Mucosa of rectum (tissue), 2 donors: ENCODE data around the gene PRPF39.
A peak's percentile ranks its signal among the peaks of the same experiment; 100 is the strongest.

Source experiments
- H3K27ac ChIP-seq, 2 donors: one replicate each; pipeline ENCODE4 v1.7.0; 2013; ENCODE audit warnings: inconsistent platforms in 2 of 2, low read depth in 2 of 2, low read length in 2 of 2
- H3K27me3 ChIP-seq, 2 donors: one replicate each; pipeline ENCODE4 v1.7.0; 2013; ENCODE audit warnings: low read length in 2 of 2; ENCODE audit not compliant: control insufficient read depth in 2 of 2, insufficient read depth in 2 of 2
- H3K36me3 ChIP-seq, 2 donors: one replicate each; pipeline ENCODE4 v1.7.0; 2013; ENCODE audit warnings: low read length in 2 of 2; ENCODE audit not compliant: control insufficient read depth in 2 of 2, insufficient read depth in 2 of 2
- H3K4me1 ChIP-seq, 2 donors: one replicate each; pipeline ENCODE4 v1.7.0; 2013; ENCODE audit warnings: low read length in 2 of 2, mild to moderate bottlenecking in 1 of 2; ENCODE audit not compliant: control insufficient read depth in 2 of 2, insufficient read depth in 2 of 2
- H3K4me3 ChIP-seq, 2 donors: one replicate each; pipeline ENCODE4 v1.7.0; 2013; ENCODE audit warnings: low read length in 2 of 2
- H3K9ac ChIP-seq, 2 donors: one replicate each; pipeline ENCODE4 v1.7.0; 2013; ENCODE audit warnings: low read length in 2 of 2, low read depth in 1 of 2, mild to moderate bottlenecking in 1 of 2
- H3K9me3 ChIP-seq, 2 donors: one replicate each; pipeline ENCODE4 v1.7.0; 2013; ENCODE audit warnings: low read length in 2 of 2; ENCODE audit not compliant: control insufficient read depth in 2 of 2
- donor health status: healthy.
- donor health status: Normal muscosa, but diverticular disease.

PRPF39 gene, protein sequence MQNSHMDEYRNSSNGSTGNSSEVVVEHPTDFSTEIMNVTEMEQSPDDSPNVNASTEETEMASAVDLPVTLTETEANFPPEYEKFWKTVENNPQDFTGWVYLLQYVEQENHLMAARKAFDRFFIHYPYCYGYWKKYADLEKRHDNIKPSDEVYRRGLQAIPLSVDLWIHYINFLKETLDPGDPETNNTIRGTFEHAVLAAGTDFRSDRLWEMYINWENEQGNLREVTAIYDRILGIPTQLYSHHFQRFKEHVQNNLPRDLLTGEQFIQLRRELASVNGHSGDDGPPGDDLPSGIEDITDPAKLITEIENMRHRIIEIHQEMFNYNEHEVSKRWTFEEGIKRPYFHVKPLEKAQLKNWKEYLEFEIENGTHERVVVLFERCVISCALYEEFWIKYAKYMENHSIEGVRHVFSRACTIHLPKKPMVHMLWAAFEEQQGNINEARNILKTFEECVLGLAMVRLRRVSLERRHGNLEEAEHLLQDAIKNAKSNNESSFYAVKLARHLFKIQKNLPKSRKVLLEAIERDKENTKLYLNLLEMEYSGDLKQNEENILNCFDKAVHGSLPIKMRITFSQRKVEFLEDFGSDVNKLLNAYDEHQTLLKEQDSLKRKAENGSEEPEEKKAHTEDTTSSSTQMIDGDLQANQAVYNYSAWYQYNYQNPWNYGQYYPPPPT

DNA sequence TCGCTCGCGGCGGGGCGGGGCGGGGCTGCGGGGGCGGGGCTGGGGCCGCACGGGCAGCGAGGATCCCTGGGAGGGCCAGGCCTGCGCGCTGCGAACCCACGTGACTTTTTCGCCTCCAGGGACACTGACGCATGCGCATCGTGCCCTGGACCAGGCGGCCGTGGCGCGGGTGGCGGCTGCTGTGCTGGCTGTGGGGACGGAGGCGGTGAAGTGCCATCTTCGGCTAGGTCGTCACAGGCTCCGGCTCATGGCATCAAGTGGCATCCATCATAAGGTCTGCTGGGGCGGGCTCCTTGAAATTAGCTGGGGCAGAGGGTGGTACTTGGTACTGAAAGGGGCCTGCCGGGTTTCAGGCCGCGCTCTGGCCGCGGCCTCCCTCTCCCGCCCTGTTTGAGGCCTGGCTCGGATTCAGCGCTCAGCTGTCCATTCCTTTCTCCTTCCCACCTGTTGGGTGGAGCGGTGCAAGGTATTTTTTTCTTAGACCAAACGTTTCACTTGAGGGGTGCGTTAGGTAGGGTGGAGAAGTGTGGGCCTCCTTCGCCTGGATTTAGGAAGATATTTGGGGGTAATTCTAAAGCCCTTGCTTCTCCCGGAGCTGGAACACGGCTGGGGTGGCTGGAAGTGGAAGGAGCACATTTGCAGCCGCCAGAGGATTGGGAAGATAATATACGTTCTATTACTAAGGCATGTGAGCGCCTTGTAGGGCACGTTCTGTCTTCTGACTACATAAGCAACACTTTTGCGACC lies at the start of gene PRPF39:
Gene PRPF39, plus strand, starts transcription at position 141 of the 747 bp plus-strand sequence. CDS start 11,124 bp downstream, outside the sequence.
- H3K4me3 ChIP-seq = peak within 1 kb of the TSS; percentile 87 to 90
- H3K9me3 ChIP-seq = no peaks in the 10 kb centered on the region
- H3K9ac ChIP-seq = peak within 1 kb of the TSS; percentile 92
- peak within 1 kb of the TSS; percentile 85 to 87 for H3K27ac ChIP-seq
- H3K4me1 ChIP-seq = peaks cover 20 to 21% of the 10 kb centered on the region in 2 donors
- H3K27me3 ChIP-seq = no peaks in the 10 kb centered on the region
- no peaks in the 10 kb centered on the region for H3K36me3 ChIP-seq

DNA sequence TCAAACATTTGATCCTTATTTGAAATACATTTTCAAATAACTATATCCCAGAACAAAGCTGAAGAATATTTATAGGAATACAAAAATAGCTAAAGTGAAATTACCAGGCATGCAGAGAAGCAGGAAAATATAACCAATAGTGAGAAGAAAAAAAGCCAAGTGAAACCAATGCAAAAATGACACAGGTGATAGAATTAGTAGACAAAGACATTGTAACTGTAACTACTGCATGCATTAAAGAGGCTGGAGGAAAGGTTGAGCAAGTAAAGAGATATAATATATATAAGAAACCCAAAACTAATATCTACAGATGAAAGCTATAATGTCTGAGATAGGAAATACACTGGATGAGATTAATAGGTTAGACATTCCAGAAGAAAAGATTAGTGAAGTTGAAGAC lies 49.2 kb upstream of the PRPF39 start:
- H3K4me1 ChIP-seq = no peaks in the 10 kb centered on the region
- H3K27me3 ChIP-seq = no peaks in the 10 kb centered on the region
- no peak overlapping the region for H3K4me3 ChIP-seq
- no peaks in the 10 kb centered on the region for H3K9me3 ChIP-seq
- H3K9ac ChIP-seq = no peak overlapping the region
- peaks cover 21 to 31% of the 10 kb centered on the region in 2 donors for H3K36me3 ChIP-seq
- no peak overlapping the region for H3K27ac ChIP-seq

DNA sequence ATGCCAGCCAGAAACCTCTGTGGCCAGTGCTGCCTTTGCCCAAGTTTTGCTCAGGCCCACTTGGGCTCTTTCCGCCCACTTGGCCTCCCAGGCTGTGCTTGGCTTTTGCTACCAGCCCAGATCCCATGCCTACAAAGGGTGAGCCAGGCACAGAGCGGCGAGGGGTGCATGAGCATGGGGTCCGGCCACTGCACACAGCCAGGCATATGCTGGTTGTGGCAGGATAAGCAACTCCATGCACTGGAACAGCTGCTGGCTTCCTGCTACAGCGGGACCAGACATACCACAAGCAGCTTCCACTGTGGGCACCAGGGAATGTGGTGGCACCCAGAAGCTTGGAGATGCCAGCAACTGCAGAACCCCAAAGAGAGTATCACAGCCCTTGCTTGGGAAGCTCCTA lies 45.7 kb upstream of the PRPF39 start:
- Histone ChIP-seq H3K27me3 (no peaks in the 10 kb centered on the region), H3K4me1 (no peaks in the 10 kb centered on the region), H3K4me3 (no peak overlapping the region), H3K9me3 (no peaks in the 10 kb centered on the region), H3K27ac (no peak overlapping the region), H3K9ac (no peak overlapping the region), H3K36me3 (peaks cover 18 to 22% of the 10 kb centered on the region in 2 donors)

DNA sequence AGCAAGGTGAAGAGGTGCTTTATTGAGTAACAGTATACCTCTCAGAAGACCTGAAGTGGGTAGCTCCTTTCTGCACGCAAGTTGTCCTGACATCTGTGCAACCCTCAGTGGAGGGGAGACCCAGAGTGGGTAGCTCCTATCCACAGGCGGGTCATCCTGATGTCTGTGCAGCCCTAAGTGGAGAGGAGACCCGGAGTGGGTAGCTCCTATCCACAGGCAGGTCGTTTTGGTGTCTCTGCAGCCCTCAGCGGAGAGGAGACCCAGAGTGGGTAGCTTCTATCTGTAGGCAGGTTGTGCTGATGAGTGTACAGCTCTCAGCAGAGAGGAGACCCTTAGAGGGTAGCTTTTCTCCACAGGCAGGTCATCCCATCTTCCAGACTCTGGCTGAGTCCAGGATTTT lies 45.1 kb upstream of the PRPF39 start:
- no peaks in the 10 kb centered on the region for H3K9me3 ChIP-seq
- no peak overlapping the region for H3K4me3 ChIP-seq
- no peaks in the 10 kb centered on the region for H3K27me3 ChIP-seq
- no peak overlapping the region for H3K9ac ChIP-seq
- H3K27ac ChIP-seq = no peak overlapping the region
- peaks cover 17 to 18% of the 10 kb centered on the region in 2 donors for H3K36me3 ChIP-seq
- H3K4me1 ChIP-seq = no peaks in the 10 kb centered on the region

DNA sequence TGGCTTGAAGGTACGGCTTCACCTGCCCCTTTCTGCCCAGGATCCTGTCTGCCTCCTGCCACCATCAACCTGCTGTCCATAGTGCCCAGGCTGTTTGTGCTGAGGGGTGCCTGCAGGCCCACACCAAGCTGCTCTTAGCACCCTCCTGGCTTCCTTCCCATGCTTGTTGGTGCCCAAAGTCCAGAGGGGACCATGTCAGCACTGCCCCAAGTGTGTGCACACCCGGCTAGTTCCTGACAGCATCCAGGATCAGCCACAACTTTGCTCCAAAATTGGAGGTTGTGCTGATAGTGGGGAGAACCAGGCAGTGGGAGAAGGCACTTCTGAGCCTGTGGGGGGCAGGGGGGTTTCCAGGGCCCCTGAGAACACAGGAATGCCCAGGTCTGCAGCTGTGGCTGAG lies 44.5 kb upstream of the PRPF39 start:
- Histone ChIP-seq H3K36me3 (peaks cover 15 to 18% of the 10 kb centered on the region in 2 donors), H3K9ac (no peak overlapping the region), H3K4me3 (no peak overlapping the region), H3K4me1 (no peaks in the 10 kb centered on the region), H3K27me3 (no peaks in the 10 kb centered on the region), H3K9me3 (no peaks in the 10 kb centered on the region), H3K27ac (no peak overlapping the region)

DNA sequence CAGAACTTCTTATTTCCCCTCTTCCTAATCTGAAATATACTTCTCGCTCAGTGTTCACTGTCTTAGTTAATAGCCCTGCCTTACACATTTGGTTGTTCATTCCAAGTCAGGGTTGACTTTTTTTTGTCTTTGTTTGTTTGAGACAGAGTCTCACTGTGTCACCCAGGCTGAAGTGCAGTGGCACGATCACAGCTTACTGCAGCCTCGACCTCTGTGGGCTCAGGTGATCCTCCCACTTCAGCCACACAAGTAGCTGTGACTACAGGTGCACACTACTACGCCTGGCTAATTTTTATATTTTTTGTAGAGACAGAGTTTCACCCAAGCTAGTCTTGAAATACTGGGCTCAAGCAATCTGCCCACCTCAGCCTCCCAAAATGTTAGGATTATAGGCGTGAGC lies 42.3 kb upstream of the PRPF39 start:
- Histone ChIP-seq H3K4me3 (no peak overlapping the region), H3K36me3 (peaks cover 18 to 22% of the 10 kb centered on the region in 2 donors), H3K9me3 (no peaks in the 10 kb centered on the region)

DNA sequence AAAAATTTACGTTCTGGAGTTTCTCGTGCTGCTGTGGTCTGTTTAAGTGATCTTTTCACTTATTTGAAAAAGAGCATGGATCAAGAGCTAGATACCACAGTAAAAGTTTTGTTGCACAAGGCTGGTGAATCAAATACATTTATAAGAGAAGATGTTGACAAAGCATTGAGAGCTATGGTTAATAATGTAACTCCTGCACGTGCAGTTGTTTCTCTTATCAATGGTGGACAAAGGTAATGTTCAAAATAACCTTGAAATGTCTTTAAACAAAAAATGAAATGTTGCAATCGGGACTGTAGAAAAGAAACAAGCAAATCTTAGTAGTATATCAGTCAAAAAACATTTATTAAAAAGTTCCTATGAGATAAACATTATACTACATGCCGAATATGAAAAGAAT lies 39.3 kb upstream of the PRPF39 start:
- Histone ChIP-seq H3K4me3 (no peak overlapping the region), H3K4me1 (no peaks in the 10 kb centered on the region), H3K9ac (no peak overlapping the region), H3K36me3 (peaks cover 5 to 10% of the 10 kb centered on the region in 2 donors), H3K27ac (no peak overlapping the region), H3K27me3 (no peaks in the 10 kb centered on the region), H3K9me3 (no peaks in the 10 kb centered on the region)

More for the DNA sequence above, 42.3 kb upstream of the PRPF39 start:
- H3K27ac ChIP-seq = no peak overlapping the region
- H3K27me3 ChIP-seq = no peaks in the 10 kb centered on the region
- H3K9ac ChIP-seq = no peak overlapping the region
- H3K4me1 ChIP-seq = no peaks in the 10 kb centered on the region

DNA sequence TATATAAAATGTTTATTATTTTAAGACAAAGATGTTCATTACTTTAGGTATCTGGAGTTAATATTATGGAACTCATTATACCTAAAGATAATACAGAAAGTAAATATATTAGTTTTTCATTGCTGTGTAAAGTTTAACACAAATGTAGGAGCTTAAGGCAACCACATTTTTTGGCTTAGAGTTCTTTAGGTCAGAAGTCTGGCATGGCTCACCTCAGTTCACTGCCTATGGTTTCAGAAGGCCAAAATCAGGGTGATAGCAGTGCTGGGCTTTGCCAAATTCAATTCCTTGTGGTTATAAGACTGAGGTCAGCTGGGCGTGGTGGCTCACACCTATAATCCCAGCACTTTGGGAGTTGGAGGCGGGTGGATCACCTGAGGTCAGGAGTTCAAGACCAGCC lies 35.5 kb upstream of the PRPF39 start:
- no peaks in the 10 kb centered on the region for H3K4me1 ChIP-seq
- no peaks in the 10 kb centered on the region for H3K27me3 ChIP-seq
- H3K36me3 ChIP-seq = peaks cover 6 to 12% of the 10 kb centered on the region in 2 donors
- no peaks in the 10 kb centered on the region for H3K9me3 ChIP-seq
- H3K9ac ChIP-seq = no peak overlapping the region
- no peak overlapping the region for H3K27ac ChIP-seq
- H3K4me3 ChIP-seq = no peak overlapping the region

DNA sequence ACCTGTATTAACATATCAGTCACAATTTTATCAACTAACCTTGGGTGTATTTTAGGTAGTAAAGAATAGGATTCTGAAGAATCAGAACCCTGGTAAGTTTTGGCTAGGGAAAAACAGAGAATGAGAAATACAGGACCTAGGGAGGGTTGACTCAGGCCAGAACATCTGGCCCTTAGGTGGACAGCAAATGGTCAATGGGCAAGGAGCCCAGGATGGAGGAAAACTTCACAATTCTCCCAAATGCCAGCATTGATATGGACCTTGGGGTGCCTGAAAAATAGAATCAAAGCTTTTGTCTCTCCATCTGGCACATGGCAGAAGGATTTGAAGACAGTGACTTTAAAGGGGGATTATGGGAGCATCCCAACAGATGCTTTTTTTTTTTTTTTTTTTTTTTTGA lies 32.7 kb upstream of the PRPF39 start:
- no peaks in the 10 kb centered on the region for H3K4me1 ChIP-seq
- H3K4me3 ChIP-seq = no peak overlapping the region
- no peak overlapping the region for H3K9ac ChIP-seq
- H3K27me3 ChIP-seq = no peaks in the 10 kb centered on the region
- H3K36me3 ChIP-seq = peaks cover 12 to 13% of the 10 kb centered on the region in 2 donors
- H3K27ac ChIP-seq = no peak overlapping the region
- H3K9me3 ChIP-seq = no peaks in the 10 kb centered on the region

DNA sequence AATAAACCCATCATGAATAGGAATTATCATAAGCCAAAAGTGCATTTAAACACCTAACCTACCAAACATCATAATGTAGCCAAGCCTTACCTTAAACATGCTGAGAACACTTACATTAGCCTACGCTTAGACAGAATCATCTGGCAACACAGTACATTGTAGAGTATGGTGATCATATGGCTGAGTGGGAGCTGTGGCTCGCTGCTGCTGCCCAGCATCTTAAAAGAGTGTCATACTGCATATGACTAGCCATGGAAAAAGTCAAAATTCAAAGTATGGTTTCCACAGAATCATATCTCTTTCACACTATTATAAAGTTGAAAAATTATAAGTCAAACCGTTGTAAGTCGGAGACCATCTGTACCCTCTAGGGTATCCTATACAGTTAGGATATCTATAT lies 32.0 kb upstream of the PRPF39 start:
- Histone ChIP-seq H3K4me1 (no peaks in the 10 kb centered on the region), H3K27ac (no peak overlapping the region), H3K9me3 (no peaks in the 10 kb centered on the region), H3K9ac (no peak overlapping the region), H3K27me3 (no peaks in the 10 kb centered on the region), H3K4me3 (no peak overlapping the region), H3K36me3 (peaks cover 6 to 10% of the 10 kb centered on the region in 2 donors)
